WTC11 (cell line): ENCODE measurements around the gene DDO. TPM values are rescaled to one million over a fixed set of nuclear protein-coding genes. Genes with fewer than 3 reads are reported as not detected.

Experiments used
- ATAC-seq: fragments of 200-7000 bp; cut with Tn5 transposase; 2 replicates; pipeline ENCODE4 v1.10.0; 2021; ENCODE audit warnings: mild to moderate bottlenecking, moderate library complexity
- CTCF ChIA-PET: fragments of 300-600 bp; sonication (Branson Sonifier 250); formaldehyde crosslinking; loops from one replicate; lab custom pipeline; 2021; ENCODE audit warnings: antibody characterized with exemption; lab: Charles Lee
- POLR2A ChIA-PET: fragments of 350-600 bp; sonication (Branson Sonifier 250); formaldehyde crosslinking; loops from one replicate; lab custom pipeline; 2021; ENCODE audit warnings: antibody characterized with exemption; lab: Charles Lee
- DNase-seq: peaks from one replicate; pipeline ENCODE4 v3.0.0; 2021; ENCODE audit warnings: low spot score
- H3K27ac Mint-ChIP-seq: 2 replicates; pipeline ENCODE4 v1.8.0; 2021; ENCODE audit warnings: mixed read lengths
- H3K27me3 Mint-ChIP-seq: 2 replicates; pipeline ENCODE4 v1.8.0; 2021; ENCODE audit warnings: low read depth, mild to moderate bottlenecking, moderate library complexity, mixed read lengths
- H3K36me3 Mint-ChIP-seq: 2 replicates; pipeline ENCODE4 v1.8.0; 2021; ENCODE audit warnings: mixed read lengths
- H3K4me1 Mint-ChIP-seq: 2 replicates; pipeline ENCODE4 v1.8.0; 2022; ENCODE audit warnings: mixed read lengths
- H3K4me3 Mint-ChIP-seq: 2 replicates; pipeline ENCODE4 v1.8.0; 2021; ENCODE audit warnings: mild to moderate bottlenecking, moderate library complexity, mixed read lengths
- H3K9me3 Mint-ChIP-seq: 2 replicates; pipeline ENCODE4 v1.8.0; 2021; ENCODE audit warnings: mixed read lengths
- CREM ChIP-seq: sonication (generic); formaldehyde crosslinking; IDR thresholded peaks from 2 replicates; pipeline ENCODE4 v1.8.1; 2022; ENCODE audit warnings: mild to moderate bottlenecking, missing genetic modification reagents, moderate library complexity
- ESRRA ChIP-seq: sonication (generic); formaldehyde crosslinking; IDR thresholded peaks from 2 replicates; pipeline ENCODE4 v1.8.1; 2022; ENCODE audit warnings: mild to moderate bottlenecking, missing genetic modification reagents, borderline replicate concordance
- ETV6 ChIP-seq: sonication (generic); formaldehyde crosslinking; IDR thresholded peaks from 2 replicates; pipeline ENCODE4 v1.8.1; 2022; ENCODE audit warnings: mild to moderate bottlenecking, missing genetic modification reagents
- HMGA2 ChIP-seq: fragments of 250-450 bp; sonication (Bioruptor Pico); IDR thresholded peaks from 2 replicates; pipeline ENCODE4 v1.4.0; 2021; ENCODE audit warnings: mild to moderate bottlenecking, moderate library complexity
- JUN ChIP-seq: sonication (generic); formaldehyde crosslinking; IDR thresholded peaks from 2 replicates; pipeline ENCODE4 v1.8.0; 2023; ENCODE audit warnings: mild to moderate bottlenecking, missing genetic modification reagents
- MLX ChIP-seq: sonication (generic); formaldehyde crosslinking; IDR thresholded peaks from 2 replicates; pipeline ENCODE4 v1.8.1; 2023; ENCODE audit warnings: mild to moderate bottlenecking, missing genetic modification reagents, moderate library complexity
- MYBL2 ChIP-seq: sonication (generic); formaldehyde crosslinking; IDR thresholded peaks from 2 replicates; pipeline ENCODE4 v1.8.1; 2023; ENCODE audit warnings: mild to moderate bottlenecking, moderate library complexity, missing genetic modification reagents
- SMAD3 ChIP-seq: sonication (generic); formaldehyde crosslinking; IDR thresholded peaks from 2 replicates; pipeline ENCODE4 v1.8.0; 2022; ENCODE audit warnings: missing genetic modification reagents, mild to moderate bottlenecking, borderline replicate concordance
- ZBTB21 ChIP-seq: sonication (generic); formaldehyde crosslinking; IDR thresholded peaks from 2 replicates; pipeline ENCODE4 v1.8.1; 2023; ENCODE audit warnings: mild to moderate bottlenecking, missing genetic modification reagents, borderline replicate concordance
- ZBTB43 ChIP-seq: sonication (generic); formaldehyde crosslinking; IDR thresholded peaks from 2 replicates; pipeline ENCODE4 v1.8.1; 2023; ENCODE audit warnings: mild to moderate bottlenecking, missing genetic modification reagents
- ZMAT4 ChIP-seq: fragments of 250-450 bp; sonication (Bioruptor Pico); IDR thresholded peaks from 2 replicates; pipeline ENCODE4 v1.9.0; 2021; ENCODE audit warnings: mild to moderate bottlenecking
- ZNF423 ChIP-seq: fragments of 250-450 bp; sonication (Bioruptor Pico); IDR thresholded peaks from 2 replicates; pipeline ENCODE4 v2.1.2; 2022; ENCODE audit warnings: mild to moderate bottlenecking, moderate library complexity
- total RNA-seq: library from RNA; stranded (reverse); gene quantifications from 3 replicates; pipeline ENCODE4 v1.2.3, GENCODE V29; 2021
- TF ChIP-seq, protein P1 (sequence below): fragments of 250-450 bp; sonication (Bioruptor Pico); conservative IDR thresholded peaks from 2 replicates; pipeline ENCODE4 v1.9.0; 2021; ENCODE audit warnings: mild to moderate bottlenecking
- TF ChIP-seq, protein P2 (sequence below): sonication (generic); formaldehyde crosslinking; IDR thresholded peaks from 2 replicates; pipeline ENCODE4 v1.8.0; 2022; ENCODE audit warnings: mild to moderate bottlenecking, missing genetic modification reagents
- TF ChIP-seq, protein P3 (sequence below): fragments of 250-450 bp; sonication (Bioruptor Pico); IDR thresholded peaks from 2 replicates; pipeline ENCODE4 v1.9.0; 2021; ENCODE audit warnings: mild to moderate bottlenecking
- TF ChIP-seq, protein P4 (sequence below): sonication (generic); formaldehyde crosslinking; IDR thresholded peaks from 2 replicates; pipeline ENCODE4 v1.8.0; 2023; ENCODE audit warnings: mild to moderate bottlenecking, missing genetic modification reagents
- TF ChIP-seq, protein P5 (sequence below): sonication (generic); formaldehyde crosslinking; IDR thresholded peaks from 2 replicates; pipeline ENCODE4 v1.8.1; 2022; ENCODE audit warnings: low read depth, mild to moderate bottlenecking, moderate library complexity, missing genetic modification reagents, borderline replicate concordance

Gene DDO
- total RNA-seq, 1 experiment from 2014 or later = not detected

- CTCF ChIA-PET = interaction anchor here (0.7 to 1.9 kb wide), 3 partner anchors 12 to 328 kb away, joined by 3 to 8 read pairs (median 5); no protein-coding TSS in a partner anchor
- H3K27ac Mint-ChIP-seq = no peak overlapping the region
- H3K9me3 Mint-ChIP-seq = no peaks in the 10 kb centered on the region
- peaks cover 25% of the 10 kb centered on the region for H3K4me1 Mint-ChIP-seq
- H3K36me3 Mint-ChIP-seq = no peaks in the 10 kb centered on the region
- no peak for DNase-seq
- TF ChIP-seq, protein P1, sequence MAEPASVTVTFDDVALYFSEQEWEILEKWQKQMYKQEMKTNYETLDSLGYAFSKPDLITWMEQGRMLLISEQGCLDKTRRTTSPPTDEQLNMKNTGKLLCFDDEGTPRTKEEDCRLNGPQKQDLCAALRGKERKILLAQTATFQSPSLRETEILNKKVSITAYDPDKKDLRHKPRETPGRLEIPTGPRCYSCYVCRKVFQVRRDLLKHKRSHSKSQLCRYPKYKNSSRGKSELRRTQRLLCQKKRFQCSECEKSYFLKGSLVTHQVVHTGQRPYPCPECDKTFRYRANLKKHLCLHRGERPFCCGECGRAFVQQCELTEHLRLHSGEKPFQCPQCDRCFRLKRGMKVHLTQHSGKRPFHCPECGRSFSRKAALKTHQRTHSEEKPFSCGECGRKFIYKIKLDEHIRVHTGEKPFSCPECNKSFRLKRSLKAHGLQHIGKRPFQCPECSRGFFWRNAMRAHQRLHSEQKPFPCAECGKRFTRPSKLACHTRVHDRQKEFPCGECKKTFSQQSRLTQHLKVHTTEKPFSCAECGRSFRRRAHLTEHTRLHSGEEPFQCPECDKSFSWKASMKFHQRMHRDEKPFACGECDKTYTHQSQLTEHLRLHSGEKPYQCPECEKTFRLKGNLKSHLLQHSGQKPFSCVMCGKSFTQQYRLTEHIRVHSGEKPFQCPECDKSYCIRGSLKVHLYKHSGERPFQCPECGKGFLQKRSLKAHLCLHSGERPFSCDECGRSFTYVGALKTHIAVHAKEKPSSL (CRISPR knock-in tag) = no peak
- TF ChIP-seq, protein P2, sequence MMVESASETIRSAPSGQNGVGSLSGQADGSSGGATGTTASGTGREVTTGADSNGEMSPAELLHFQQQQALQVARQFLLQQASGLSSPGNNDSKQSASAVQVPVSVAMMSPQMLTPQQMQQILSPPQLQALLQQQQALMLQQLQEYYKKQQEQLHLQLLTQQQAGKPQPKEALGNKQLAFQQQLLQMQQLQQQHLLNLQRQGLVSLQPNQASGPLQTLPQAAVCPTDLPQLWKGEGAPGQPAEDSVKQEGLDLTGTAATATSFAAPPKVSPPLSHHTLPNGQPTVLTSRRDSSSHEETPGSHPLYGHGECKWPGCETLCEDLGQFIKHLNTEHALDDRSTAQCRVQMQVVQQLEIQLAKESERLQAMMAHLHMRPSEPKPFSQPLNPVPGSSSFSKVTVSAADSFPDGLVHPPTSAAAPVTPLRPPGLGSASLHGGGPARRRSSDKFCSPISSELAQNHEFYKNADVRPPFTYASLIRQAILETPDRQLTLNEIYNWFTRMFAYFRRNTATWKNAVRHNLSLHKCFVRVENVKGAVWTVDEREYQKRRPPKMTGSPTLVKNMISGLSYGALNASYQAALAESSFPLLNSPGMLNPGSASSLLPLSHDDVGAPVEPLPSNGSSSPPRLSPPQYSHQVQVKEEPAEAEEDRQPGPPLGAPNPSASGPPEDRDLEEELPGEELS = no peak
- TF ChIP-seq HMGA2 (CRISPR knock-in tag) (no peak), MYBL2 (CRISPR knock-in tag) (no peak), SMAD3 (CRISPR knock-in tag) (no peak), ZMAT4 (CRISPR knock-in tag) (no peak), ESRRA (CRISPR knock-in tag) (no peak), ETV6 (CRISPR knock-in tag) (no peak), ZBTB43 (CRISPR knock-in tag) (no peak), CREM (no peak)
- TF ChIP-seq, protein P3, sequence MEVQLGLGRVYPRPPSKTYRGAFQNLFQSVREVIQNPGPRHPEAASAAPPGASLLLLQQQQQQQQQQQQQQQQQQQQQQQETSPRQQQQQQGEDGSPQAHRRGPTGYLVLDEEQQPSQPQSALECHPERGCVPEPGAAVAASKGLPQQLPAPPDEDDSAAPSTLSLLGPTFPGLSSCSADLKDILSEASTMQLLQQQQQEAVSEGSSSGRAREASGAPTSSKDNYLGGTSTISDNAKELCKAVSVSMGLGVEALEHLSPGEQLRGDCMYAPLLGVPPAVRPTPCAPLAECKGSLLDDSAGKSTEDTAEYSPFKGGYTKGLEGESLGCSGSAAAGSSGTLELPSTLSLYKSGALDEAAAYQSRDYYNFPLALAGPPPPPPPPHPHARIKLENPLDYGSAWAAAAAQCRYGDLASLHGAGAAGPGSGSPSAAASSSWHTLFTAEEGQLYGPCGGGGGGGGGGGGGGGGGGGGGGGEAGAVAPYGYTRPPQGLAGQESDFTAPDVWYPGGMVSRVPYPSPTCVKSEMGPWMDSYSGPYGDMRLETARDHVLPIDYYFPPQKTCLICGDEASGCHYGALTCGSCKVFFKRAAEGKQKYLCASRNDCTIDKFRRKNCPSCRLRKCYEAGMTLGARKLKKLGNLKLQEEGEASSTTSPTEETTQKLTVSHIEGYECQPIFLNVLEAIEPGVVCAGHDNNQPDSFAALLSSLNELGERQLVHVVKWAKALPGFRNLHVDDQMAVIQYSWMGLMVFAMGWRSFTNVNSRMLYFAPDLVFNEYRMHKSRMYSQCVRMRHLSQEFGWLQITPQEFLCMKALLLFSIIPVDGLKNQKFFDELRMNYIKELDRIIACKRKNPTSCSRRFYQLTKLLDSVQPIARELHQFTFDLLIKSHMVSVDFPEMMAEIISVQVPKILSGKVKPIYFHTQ (CRISPR knock-in tag) = no peak
- TF ChIP-seq, protein P4, sequence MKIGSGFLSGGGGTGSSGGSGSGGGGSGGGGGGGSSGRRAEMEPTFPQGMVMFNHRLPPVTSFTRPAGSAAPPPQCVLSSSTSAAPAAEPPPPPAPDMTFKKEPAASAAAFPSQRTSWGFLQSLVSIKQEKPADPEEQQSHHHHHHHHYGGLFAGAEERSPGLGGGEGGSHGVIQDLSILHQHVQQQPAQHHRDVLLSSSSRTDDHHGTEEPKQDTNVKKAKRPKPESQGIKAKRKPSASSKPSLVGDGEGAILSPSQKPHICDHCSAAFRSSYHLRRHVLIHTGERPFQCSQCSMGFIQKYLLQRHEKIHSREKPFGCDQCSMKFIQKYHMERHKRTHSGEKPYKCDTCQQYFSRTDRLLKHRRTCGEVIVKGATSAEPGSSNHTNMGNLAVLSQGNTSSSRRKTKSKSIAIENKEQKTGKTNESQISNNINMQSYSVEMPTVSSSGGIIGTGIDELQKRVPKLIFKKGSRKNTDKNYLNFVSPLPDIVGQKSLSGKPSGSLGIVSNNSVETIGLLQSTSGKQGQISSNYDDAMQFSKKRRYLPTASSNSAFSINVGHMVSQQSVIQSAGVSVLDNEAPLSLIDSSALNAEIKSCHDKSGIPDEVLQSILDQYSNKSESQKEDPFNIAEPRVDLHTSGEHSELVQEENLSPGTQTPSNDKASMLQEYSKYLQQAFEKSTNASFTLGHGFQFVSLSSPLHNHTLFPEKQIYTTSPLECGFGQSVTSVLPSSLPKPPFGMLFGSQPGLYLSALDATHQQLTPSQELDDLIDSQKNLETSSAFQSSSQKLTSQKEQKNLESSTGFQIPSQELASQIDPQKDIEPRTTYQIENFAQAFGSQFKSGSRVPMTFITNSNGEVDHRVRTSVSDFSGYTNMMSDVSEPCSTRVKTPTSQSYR (CRISPR knock-in tag) = no peak
- H3K4me3 Mint-ChIP-seq = no peak overlapping the region
- POLR2A ChIA-PET = no interaction called here
- no peak for ATAC-seq
- H3K27me3 Mint-ChIP-seq = no peaks in the 10 kb centered on the region
These were observed 48.4 kb downstream of the DDO start for GRCh38 chr6:110366975-110367374.

DNA sequence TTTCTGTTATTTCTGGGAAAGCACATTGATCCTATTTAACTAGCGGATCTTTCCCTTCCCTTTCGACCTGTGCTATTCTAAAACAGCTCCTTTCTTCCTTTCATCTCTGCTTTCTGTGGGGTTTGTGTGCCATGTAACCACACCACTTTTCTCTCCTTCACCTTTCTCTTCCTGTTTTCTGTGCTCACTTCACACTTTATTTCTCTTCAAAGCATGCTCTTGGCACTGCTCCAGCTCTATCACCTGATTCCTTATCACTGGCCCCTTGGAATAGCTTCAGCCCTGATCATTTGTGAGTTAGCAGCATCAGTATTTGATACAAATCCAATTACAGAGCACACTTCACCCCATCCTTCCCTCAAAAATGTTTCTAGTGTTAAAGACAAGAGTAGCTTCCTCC lies 49.1 kb downstream of the DDO start:
- Mint-ChIP-seq H3K4me1 (peaks cover 25% of the 10 kb centered on the region), H3K27ac (no peak overlapping the region), H3K9me3 (peaks cover 5% of the 10 kb centered on the region)
- CTCF ChIA-PET = interaction anchor here (1.9 kb wide), 2 partner anchors 24 to 327 kb away, joined by 5 to 8 read pairs; no protein-coding TSS in a partner anchor
- TF ChIP-seq, protein P2 = no peak
- TF ChIP-seq SMAD3 (CRISPR knock-in tag) = no peak
- no peak for TF ChIP-seq ZNF423 (CRISPR knock-in tag)
- no peak for TF ChIP-seq MLX (CRISPR knock-in tag)
- TF ChIP-seq, protein P5, sequence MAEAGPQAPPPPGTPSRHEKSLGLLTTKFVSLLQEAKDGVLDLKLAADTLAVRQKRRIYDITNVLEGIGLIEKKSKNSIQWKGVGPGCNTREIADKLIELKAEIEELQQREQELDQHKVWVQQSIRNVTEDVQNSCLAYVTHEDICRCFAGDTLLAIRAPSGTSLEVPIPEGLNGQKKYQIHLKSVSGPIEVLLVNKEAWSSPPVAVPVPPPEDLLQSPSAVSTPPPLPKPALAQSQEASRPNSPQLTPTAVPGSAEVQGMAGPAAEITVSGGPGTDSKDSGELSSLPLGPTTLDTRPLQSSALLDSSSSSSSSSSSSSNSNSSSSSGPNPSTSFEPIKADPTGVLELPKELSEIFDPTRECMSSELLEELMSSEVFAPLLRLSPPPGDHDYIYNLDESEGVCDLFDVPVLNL (CRISPR knock-in tag) = no peak
- TF ChIP-seq ZBTB21 = no peak
- TF ChIP-seq JUN (CRISPR knock-in tag) = no peak
- TF ChIP-seq, all 79 proteins: peak for 0
- H3K27me3 Mint-ChIP-seq = no peaks in the 10 kb centered on the region
- no peak overlapping the region for H3K4me3 Mint-ChIP-seq
- no peaks in the 10 kb centered on the region for H3K36me3 Mint-ChIP-seq
- DNase-seq (no peak), ATAC-seq (no peak)
- POLR2A ChIA-PET = no interaction called here
